Measurements from ENCODE around the gene KIF6.

The KIF6 gene

GRCh38 chr6:39590871-39591393, 134.3 kb downstream of the KIF6 start:
- TF ChIP-seq CTCF (IDR thresholded peaks at IDR 0.05; ENCODE audit: low read depth, low read length, missing control alignments) = no peak
- no peak overlapping the region for H3K4me3 ChIP-seq (replicated peaks; ENCODE audit: low read depth, low read length)
- no peak for DNase-seq (ENCODE audit: extremely low read depth, low read depth)

- H3K4me3 ChIP-seq (replicated peaks; ENCODE audit: low read depth, low read length) = no peak overlapping the region
- DNase-seq (ENCODE audit: extremely low read depth, low read depth) = no peak
- TF ChIP-seq CTCF (IDR thresholded peaks at IDR 0.05; ENCODE audit: low read depth, low read length, missing control alignments) = no peak
Observed at GRCh38 chr6:39587080-39587479, 138.1 kb downstream of the KIF6 start.

- no peak for DNase-seq (ENCODE audit: extremely low read depth, low read depth)
- H3K4me3 ChIP-seq (replicated peaks; ENCODE audit: low read depth, low read length) = no peak overlapping the region
- no peak for TF ChIP-seq CTCF (IDR thresholded peaks at IDR 0.05; ENCODE audit: low read depth, low read length, missing control alignments)
Observed at GRCh38 chr6:39585641-39586040, 139.6 kb downstream of the KIF6 start.

- no peak overlapping the region for H3K4me3 ChIP-seq (replicated peaks; ENCODE audit: low read depth, low read length)
- no peak for DNase-seq (ENCODE audit: extremely low read depth, low read depth)
- no peak for TF ChIP-seq CTCF (IDR thresholded peaks at IDR 0.05; ENCODE audit: low read depth, low read length, missing control alignments)
Observed at GRCh38 chr6:39577446-39578165, 147.6 kb downstream of the KIF6 start.

- TF ChIP-seq CTCF (IDR thresholded peaks at IDR 0.05; ENCODE audit: low read depth, low read length, missing control alignments) = no peak
- DNase-seq (ENCODE audit: extremely low read depth, low read depth) = no peak
- no peak overlapping the region for H3K4me3 ChIP-seq (replicated peaks; ENCODE audit: low read depth, low read length)
Observed at GRCh38 chr6:39576556-39577303, 148.5 kb downstream of the KIF6 start.

GRCh38 chr6:39574991-39575390, 150.2 kb downstream of the KIF6 start:
- no peak overlapping the region for H3K4me3 ChIP-seq (replicated peaks; ENCODE audit: low read depth, low read length)
- DNase-seq (ENCODE audit: extremely low read depth, low read depth) = no peak
- no peak for TF ChIP-seq CTCF (IDR thresholded peaks at IDR 0.05; ENCODE audit: low read depth, low read length, missing control alignments)
